Adipocyte (in vitro differentiated cells): ENCODE data around the gene CDHR5.
A peak's percentile ranks its signal among the peaks of the same experiment; 100 is the strongest.

Source experiments
- DNase-seq: peaks from one replicate; pipeline ENCODE4 v3.0.0-alpha.2; 2015; ENCODE audit warnings: low read depth
- H3K27me3 ChIP-seq: replicated peaks from 2 replicates; pipeline ENCODE4 v1.7.0; 2013; ENCODE audit warnings: mild to moderate bottlenecking, low read length, moderate library complexity; ENCODE audit not compliant: control insufficient read depth, insufficient read depth
- H3K36me3 ChIP-seq: 2 replicates; pipeline ENCODE4 v1.7.0; 2013; ENCODE audit warnings: low read length, mild to moderate bottlenecking, moderate library complexity; ENCODE audit not compliant: control insufficient read depth, insufficient read depth, severe bottlenecking
- H3K4me1 ChIP-seq: 2 replicates; pipeline ENCODE4 v1.7.0; 2013; ENCODE audit warnings: mild to moderate bottlenecking, low read length, moderate library complexity; ENCODE audit not compliant: control insufficient read depth, insufficient read depth
- H3K4me3 ChIP-seq: 2 replicates; pipeline ENCODE4 v1.7.0; 2013; ENCODE audit warnings: mild to moderate bottlenecking, low read length, moderate library complexity
- H3K9ac ChIP-seq: 2 replicates; pipeline ENCODE4 v1.7.0; 2013; ENCODE audit warnings: mild to moderate bottlenecking, low read length, moderate library complexity
- H3K9me3 ChIP-seq: 2 replicates; pipeline ENCODE4 v1.7.0; 2013; ENCODE audit warnings: mild to moderate bottlenecking, low read length, moderate library complexity; ENCODE audit not compliant: control insufficient read depth

The CDHR5 gene

GRCh38 chr11:619628-620050 is 5.1 kb downstream of the CDHR5 start:
- Histone ChIP-seq H3K27me3 (no peaks in the 10 kb centered on the region), H3K4me3 (no peak overlapping the region), H3K36me3 (peaks cover 5% of the 10 kb centered on the region), H3K9ac (no peak overlapping the region), H3K9me3 (no peaks in the 10 kb centered on the region), H3K4me1 (peaks cover 6% of the 10 kb centered on the region)
- DNase-seq: no peak

GRCh38 chr11:618856-619627 is 5.7 kb downstream of the CDHR5 start:
- Histone ChIP-seq H3K9me3 (no peaks in the 10 kb centered on the region), H3K9ac (no peak overlapping the region), H3K4me3 (no peak overlapping the region), H3K36me3 (peaks cover 5% of the 10 kb centered on the region), H3K4me1 (peaks cover 11% of the 10 kb centered on the region), H3K27me3 (no peaks in the 10 kb centered on the region)
- no peak for DNase-seq

- Histone ChIP-seq H3K4me1 (peaks cover 11% of the 10 kb centered on the region), H3K27me3 (no peaks in the 10 kb centered on the region), H3K9ac (no peak overlapping the region), H3K4me3 (no peak overlapping the region), H3K9me3 (no peaks in the 10 kb centered on the region), H3K36me3 (peaks cover 7% of the 10 kb centered on the region)
- DNase-seq: no peak
Observed at GRCh38 chr11:617912-618682, 6.7 kb downstream of the CDHR5 start.

- H3K36me3 ChIP-seq: peaks cover 15% of the 10 kb centered on the region
- no peaks in the 10 kb centered on the region for H3K27me3 ChIP-seq
- H3K4me1 ChIP-seq: peaks cover 11% of the 10 kb centered on the region
- no peaks in the 10 kb centered on the region for H3K9me3 ChIP-seq
- H3K9ac ChIP-seq: no peak overlapping the region
- DNase-seq: no peak
- no peak overlapping the region for H3K4me3 ChIP-seq
Observed at GRCh38 chr11:617199-617911, 7.4 kb downstream of the CDHR5 start.

GRCh38 chr11:616320-617198 is 8.2 kb downstream of the CDHR5 start:
- Histone ChIP-seq H3K27me3 (no peaks in the 10 kb centered on the region), H3K4me1 (peaks cover 11% of the 10 kb centered on the region), H3K4me3 (peak overlapping the region; percentile 87), H3K9me3 (no peaks in the 10 kb centered on the region), H3K9ac (peak overlapping the region; percentile 89), H3K36me3 (peaks cover 22% of the 10 kb centered on the region)
- DNase-seq: no peak

GRCh38 chr11:615504-616319 is 9.0 kb downstream of the CDHR5 start, which contains the start of gene IRF7:
TSS of gene IRF7 (minus strand) at chr11:615950. CDS start at chr11:615364, 586 bp downstream.
- H3K27me3 ChIP-seq: no peaks in the 10 kb centered on the region
- H3K4me1 ChIP-seq: peaks cover 11% of the 10 kb centered on the region
- DNase-seq: peak; percentile 97
- H3K36me3 ChIP-seq: peaks cover 30% of the 10 kb centered on the region
- H3K9ac ChIP-seq: peak within 1 kb of the TSS; percentile 89
- H3K4me3 ChIP-seq: peak within 1 kb of the TSS; percentile 87
- no peaks in the 10 kb centered on the region for H3K9me3 ChIP-seq

- no peak for DNase-seq
- Histone ChIP-seq H3K4me3 (peak overlapping the region; percentile 87), H3K36me3 (peaks cover 36% of the 10 kb centered on the region), H3K27me3 (no peaks in the 10 kb centered on the region), H3K9ac (peak overlapping the region; percentile 89), H3K4me1 (peaks cover 11% of the 10 kb centered on the region), H3K9me3 (no peaks in the 10 kb centered on the region)
Observed at GRCh38 chr11:614623-615503, 9.9 kb downstream of the CDHR5 start.

GRCh38 chr11:614021-614622 is 10.6 kb downstream of the CDHR5 start:
- Histone ChIP-seq H3K4me1 (peaks cover 11% of the 10 kb centered on the region), H3K4me3 (peak overlapping the region; percentile 87), H3K9me3 (no peaks in the 10 kb centered on the region), H3K36me3 (peaks cover 42% of the 10 kb centered on the region), H3K27me3 (no peaks in the 10 kb centered on the region), H3K9ac (no peak overlapping the region)
- DNase-seq: no peak

GRCh38 chr11:613369-613968 is 11.3 kb downstream of the CDHR5 start:
- H3K27me3 ChIP-seq: no peaks in the 10 kb centered on the region
- peaks cover 47% of the 10 kb centered on the region for H3K36me3 ChIP-seq
- H3K9ac ChIP-seq: no peak overlapping the region
- peaks cover 11% of the 10 kb centered on the region for H3K4me1 ChIP-seq
- H3K9me3 ChIP-seq: no peaks in the 10 kb centered on the region
- no peak overlapping the region for H3K4me3 ChIP-seq
- peak; percentile 46 for DNase-seq
